CMK (cell line): Measurements from ENCODE around the gene FUS.
"Not testable (repeated sequence)": the region's sequence is repeated elsewhere in the genome, so short reads cannot be mapped to it uniquely, and the experiment has no call there.

Experiments used
- DNase-seq: peaks from one replicate; pipeline ENCODE4 v3.0.0-alpha.2; 2010; ENCODE audit warnings: low read depth

Gene FUS

DNA sequence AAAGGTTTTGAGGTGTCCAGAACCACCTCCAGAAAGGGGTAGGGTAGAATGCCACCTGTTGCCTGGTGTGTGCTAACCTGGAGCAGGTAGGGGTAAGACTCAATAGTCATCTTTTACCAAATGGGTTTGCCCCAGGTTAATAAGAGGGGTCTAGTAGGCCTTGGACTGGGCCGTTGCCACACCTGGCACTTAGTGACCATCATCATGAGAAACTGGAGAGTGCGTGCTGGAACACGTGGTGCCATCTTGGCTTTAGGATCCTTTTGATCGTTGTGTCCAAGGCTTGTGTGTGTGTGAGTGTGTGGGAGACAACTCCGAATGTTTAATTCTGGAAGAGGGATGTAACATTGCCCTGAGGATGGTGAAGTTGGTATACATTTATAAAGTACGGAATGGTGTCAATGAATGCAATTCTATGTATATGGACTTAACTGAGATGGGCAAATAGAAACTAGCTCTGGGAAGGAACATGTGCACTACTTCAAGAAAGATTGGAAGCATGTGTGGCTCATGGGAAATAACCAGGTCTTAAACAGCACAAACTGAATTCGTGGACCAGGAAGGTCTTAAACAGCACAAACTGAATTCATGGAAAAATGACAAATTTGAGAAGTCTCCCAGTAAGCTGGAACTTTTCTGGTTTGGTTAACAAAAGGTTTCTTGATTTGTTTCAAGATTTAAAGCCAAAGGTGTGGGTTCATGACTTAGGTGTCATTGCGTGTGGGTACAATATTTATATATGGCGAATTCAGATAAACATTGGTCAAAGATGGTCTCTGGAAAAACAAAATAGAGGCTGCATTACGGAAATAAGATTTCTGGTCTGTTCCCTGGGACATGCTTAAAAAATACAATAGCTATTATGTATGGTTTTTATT lies 7.2 kb downstream of the FUS start:
- no peak for DNase-seq

DNA sequence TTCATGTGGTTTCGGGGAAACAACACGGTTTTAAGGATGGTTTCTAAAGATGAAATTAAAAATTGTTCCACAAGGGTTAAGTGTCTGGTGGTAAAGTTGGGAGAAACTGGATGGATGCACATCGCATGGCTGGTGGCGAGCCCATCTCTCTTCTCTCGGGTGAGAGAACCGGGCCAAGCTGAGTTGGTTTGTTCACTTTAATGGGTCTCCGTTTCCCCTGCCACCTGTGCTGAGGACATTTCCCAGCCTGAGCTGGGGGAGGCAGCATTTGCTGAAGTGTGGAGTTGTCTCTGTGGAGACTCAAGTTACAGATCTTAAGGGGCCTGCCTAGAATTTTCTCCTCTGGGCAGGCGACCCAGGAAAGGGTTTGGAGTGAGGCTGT lies 7.9 kb downstream of the FUS start:
- DNase-seq = no peak

DNA sequence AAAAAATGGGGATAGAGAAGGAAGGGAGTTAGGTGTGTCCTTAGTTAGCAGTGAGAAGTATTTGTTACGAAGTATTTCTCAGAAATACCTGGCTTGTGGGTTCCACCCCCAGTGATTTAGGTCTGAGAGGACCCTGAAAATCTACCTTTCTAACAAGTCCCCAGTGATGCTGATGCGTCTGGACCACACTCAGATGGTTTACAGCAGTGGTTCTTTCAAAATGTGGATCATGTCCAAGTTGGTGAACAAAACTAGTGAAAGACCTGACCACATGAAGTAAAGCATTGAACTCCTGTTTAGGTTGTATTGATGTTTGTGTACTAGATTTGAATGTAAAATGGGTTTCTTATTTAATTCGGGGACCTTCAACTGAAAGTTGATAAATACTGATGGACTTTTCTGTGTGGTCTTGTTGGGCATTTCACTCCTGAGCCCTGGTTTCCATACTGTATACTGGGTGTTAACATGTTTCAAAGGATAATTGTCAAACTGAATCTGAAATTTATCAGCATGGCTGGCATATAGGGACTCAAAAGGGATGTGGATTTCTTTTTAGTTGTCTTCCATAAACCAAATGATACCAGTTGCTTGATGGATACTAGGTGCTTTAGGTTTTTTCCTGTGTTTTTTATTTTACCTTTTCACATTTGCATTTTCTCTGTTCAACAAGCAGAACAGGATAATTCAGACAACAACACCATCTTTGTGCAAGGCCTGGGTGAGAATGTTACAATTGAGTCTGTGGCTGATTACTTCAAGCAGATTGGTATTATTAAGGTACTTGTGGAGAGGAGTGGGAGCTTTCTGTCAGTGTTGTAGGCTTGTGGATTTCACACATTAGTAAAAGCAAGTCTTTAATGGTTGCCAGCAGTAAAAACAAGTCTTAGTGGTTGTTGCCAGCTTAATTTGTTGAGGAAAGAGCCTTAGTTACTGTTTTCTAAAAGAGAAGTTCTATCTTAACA lies 8.8 kb downstream of the FUS start:
- no peak for DNase-seq

DNA sequence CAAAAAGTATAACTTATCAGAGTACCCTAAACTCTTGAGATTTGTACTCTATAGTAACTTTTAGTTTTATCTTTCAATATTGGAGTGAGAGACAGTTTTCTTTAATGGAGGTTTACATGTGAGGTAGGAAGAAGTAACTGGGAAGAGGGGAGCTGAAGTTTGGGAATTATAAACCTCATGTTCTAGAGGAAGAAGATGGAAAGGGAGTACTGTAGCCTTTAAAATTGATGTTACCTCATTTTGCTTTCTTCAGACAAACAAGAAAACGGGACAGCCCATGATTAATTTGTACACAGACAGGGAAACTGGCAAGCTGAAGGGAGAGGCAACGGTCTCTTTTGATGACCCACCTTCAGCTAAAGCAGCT lies 9.5 kb downstream of the FUS start:
- DNase-seq = no peak

DNA sequence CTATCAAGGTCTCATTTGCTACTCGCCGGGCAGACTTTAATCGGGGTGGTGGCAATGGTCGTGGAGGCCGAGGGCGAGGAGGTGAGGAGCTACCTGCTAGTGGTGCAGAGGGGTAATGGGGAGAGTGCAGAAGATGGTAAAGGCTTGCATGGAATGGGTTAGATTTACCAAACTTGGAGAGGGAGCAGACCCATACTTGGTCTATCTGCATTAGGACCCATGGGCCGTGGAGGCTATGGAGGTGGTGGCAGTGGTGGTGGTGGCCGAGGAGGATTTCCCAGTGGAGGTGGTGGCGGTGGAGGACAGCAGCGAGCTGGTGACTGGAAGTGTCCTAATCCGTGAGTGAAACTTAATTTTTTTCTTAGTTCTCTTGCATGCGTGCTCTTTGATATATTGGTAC lies 10.1 kb downstream of the FUS start:
- no peak for DNase-seq

DNA sequence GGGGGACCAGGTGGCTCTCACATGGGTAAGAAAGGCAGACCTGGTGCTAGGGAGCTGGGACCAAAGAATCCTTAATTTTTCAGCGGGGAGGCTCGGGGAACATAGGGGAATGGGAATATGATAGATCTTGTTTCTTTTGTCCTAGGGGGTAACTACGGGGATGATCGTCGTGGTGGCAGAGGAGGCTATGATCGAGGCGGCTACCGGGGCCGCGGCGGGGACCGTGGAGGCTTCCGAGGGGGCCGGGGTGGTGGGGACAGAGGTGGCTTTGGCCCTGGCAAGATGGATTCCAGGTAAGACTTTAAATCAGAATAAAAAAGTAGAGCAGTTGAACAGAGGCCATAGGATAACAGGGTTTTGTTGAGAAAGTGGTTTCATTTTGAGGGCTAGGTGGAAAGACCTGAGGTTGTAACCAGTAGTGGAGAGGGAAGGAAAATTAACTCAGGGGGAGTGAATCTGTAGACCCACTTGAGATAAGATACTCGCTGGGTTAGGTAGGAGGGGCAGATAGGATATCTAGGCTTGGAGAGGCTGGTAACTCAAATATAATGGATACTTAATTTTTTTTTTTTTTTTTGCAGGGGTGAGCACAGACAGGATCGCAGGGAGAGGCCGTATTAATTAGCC lies 11.0 kb downstream of the FUS start:
- no peak for DNase-seq

DNA sequence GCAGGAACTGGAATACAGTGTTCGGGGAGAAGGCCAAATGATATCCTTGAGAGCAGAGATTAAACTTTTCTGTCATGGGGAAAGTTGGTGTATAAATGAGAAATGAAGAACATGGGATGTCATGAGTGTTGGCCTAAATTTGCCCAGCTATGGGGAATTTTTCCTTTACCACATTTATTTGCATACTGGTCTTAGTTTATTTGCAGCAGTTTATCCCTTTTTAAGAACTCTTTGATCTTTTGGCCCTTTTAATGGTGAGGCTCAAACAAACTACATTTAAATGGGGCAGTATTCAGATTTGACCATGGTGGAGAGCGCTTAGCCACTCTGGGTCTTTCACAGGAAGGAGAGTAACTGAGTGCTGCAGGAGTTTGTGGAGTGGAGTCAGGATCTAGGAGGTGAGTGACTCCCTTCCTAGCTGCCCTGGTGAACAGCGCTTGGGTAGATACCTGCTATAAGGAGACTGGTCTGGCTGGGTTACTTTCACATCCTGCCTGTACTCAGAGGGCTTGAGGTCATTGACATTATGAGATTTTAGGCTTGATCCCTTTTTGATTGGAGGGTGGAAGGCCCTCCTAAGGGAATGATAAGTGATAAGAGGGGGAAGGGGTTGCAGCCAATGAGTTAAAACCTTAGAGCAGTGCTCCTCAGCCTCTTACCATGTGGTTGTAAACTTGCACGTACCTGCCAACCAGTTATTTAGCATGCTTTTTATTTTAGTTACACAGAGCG lies 11.9 kb downstream of the FUS start:
- no peak for DNase-seq

DNA sequence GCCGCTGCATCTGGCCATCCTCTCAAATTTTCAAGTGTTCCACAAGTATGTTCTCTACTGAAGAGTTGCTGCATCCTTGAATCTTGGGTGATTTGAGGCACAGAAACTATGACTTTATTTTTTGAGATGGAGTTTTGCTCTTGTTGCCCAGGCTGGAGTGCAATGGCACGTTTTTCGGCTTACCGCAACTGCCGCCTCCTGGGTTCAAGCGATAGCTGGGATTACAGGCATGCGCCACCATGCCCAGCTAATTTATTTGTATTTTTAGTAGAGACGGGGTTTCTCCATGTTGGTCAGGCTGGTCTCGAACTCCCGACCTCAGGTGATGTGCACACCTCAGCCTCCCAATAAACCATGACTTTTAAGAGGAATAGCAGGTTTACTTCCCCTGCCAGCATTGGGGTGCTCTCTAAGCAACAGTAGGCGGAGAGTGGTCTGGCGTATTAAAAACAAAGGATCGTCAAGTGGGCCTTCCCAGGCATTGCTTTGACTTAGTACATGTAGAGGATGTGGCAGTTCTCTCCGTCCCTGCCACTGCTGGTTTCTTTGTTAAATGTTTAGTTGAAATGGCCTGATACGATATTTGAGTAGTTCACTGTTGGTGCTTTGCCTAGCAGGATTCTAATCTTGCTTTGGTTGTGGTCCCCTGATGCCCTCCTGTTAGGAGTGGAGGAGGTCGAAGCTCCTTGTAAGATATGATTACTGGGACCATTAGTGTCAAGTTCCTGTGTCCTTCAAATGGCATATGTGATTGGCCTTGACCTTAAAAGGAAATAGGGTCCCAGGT lies 13.1 kb downstream of the FUS start:
- DNase-seq = no peak

DNA sequence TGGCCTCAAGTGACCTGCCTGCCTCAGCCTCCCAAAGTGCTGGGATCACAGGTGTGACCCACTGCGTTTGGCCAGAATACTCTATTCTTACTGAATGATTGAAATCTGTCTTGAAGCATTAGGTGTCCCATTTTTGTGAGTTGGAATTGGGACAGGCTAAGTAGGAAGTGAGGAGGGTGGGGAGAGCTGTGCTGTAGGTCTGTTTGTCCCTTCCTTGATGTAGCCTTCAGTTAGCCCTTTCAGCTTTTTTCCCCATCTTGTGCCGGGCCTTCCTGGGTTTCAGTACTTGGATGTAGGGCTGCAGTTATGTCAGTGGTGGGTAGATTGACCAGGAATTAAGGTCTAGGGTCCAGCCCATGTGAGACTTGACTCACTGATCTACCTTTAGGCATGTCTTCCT lies 13.9 kb downstream of the FUS start:
- no peak for DNase-seq

DNA sequence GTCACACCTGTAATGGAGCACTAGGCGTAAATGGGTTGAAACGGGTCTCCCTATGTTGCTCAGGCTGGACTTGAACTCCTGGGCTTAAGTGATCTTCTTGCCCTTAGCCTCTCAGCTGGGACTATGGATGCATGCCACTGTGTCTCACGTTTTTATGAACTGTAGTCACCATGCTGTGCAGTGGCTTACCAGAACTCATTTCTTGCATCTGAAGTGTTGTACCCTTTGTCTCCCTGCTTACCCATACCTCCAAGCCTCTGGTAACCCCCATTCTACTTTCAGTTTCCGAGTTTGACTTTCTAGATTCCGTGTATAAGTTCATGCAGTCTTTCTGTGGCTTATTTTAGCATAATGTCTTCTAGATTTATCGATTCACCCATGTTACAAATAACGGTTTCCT lies 15.0 kb downstream of the FUS start:
- no peak for DNase-seq

DNA sequence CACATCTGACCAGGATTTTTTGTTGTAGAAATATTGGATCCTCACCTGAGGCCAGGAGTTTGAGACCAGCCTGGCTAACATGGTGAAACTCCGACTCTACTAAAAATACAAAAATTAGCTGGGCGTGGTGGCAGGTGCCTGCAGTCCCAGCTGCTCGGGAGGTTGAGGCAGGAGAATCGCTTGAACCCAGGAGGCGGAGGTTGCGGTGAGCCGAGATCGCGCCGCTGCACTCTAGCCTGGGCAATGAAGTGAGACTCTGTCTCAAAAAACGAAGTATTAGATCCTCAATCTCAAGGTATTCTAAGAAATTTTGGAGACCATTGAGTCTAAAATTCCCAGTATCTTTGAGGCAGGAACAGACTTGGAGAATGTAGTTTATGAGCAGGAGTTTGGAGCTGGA lies 15.9 kb downstream of the FUS start:
- not testable (repeated sequence) for DNase-seq

DNA sequence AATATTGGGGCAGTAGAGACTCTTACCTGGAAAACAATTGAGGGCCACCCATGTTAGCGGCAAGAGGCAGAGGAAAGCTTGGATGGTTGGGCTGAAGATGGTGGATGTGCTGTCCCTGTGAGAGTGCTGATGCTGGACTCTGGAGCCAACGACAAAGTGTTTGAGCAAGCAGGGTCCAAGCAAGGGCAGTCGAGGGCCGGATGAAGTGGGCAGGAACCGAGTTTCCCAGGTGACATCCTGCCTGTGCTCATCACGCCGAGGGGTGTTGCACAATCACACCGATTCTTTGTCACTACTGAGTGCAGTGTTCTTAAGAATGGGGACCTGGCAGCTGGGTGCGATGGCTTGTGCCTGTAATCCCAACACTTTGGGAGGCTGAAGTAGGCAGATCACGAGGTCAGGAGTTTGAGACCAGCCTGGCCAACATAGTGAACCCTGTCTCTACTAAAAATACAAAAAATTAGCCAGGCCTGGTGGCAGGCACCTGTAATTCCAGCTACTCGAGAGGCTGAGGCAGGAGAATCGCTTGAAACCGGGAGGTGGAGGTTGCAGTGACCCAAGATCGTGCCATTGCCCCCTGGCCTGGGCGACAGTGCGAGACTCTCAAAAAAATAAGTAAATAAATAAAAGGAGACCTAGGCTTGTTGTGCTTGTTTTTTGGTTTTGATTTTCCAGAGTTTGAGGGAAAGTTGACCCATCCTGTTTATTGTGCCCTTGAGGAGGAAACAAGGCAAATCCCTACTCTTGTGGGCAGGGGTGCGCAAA lies 16.6 kb downstream of the FUS start:
- no peak for DNase-seq

DNA sequence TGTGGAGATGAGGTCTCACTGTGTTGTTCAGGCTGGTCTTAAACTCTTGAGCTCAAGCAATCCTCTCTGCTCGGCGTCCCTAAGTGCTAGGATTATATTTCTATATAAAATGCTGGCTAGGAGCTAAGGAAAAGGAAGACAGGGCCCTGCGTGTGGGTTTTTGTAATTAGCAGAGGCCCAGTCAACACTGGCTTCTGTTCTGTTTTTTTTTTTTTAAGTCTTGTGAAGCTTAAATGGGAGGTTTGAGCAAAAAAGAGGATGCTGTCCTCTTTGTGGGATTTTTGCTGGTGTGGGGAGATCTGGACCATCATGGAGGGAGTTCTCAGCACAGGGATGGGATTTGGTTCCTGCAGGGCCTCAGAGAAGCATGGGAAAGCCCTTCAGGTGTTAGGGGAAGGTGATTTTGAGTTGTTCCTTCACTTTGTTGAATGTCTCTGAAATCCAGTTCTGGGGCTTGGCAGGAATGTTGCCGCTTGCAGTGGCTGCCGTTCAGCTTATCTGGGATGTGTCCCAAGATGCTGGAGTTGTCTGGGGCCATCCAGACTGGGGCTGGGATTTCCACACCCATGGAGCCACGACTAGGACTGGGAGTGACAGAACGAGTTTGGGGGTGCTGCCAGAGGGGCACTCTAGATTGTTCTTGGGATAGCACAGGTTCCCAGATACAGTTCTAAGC lies 18.4 kb downstream of the FUS start:
- DNase-seq = no peak

DNA sequence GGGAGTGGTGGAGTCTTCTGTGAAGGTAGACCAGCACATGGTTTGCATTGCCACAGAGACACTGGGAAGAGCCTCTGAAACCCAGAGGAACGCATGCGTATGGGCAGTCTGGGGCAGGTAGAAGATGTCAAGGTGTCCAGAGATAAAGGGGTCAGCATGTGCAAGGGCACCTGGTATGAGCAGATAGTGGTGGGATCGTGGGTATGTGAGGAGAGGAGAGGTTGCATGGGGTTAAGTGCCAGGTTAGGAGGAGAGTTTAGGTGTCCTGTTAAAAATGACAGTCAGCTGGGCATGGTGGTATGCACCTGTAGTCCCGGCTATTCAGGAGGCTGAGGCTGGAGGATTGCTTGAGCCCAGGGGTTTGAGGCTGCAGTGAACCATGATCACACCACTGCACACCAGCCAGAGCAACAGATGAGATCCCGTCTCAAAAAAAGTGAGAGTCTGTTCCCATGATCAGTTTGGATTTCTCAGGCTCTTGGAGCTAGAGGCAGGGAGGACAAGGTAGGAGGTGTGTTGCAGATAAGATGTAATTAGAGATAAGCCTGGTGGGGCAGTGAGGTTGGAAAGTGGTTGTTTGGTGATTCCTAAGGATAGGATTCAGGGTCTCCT lies 19.6 kb downstream of the FUS start:
- DNase-seq = no peak

DNA sequence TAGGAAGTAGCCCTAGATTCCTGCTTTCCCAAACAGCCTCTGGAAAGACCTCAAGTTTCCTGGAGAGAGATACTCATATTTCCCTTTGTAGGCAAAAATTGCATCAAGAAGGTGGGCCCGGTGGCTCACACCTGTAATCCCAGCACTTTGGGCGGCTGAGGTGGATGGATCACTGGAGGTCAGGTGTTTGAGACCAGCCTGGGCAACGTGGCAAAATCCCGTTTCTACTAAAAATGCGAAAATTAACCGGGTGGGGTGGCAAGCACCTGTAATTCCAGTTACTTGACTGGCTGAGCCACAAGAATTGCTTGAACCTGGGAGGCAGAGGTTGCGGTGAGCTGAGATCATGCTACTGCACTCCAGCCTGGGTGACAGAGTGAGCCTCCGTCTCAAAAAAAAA lies 20.2 kb downstream of the FUS start:
- not testable (repeated sequence) for DNase-seq

DNA sequence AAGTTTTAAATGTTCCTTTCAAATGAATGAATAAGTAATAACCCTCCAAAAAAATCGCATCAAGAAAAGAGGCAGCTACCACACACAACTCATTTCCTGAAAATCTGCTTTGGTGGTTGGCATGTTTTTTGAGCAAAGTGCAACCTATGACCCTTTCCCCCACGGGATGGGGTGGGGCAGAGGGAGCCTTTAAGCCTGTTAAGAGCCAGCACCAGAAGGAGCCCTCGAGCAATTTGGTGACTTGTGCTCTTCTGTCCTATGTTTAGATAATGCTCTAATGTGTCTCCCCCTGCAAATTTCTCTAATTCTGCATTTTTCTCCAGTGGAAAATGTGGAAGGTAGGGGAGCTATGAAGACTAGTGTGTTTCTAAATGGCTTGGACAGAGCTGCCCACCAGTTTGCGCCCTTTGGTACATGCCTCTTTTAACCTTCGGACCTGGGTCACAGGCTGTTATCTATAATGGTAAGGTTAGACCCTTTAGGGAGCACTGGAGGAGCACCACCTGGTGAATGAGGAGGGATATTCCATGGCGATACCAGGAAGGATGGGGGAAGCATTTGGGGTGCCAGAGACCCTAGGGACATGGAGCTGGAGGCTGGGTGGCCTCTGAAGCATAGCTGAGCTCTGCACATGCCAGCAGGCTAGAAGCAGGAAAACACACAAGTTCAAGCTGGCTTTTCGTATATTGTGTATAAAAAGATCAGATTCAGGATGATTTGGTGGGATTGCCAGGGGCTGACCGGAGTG lies 21.1 kb downstream of the FUS start:
- no peak for DNase-seq

DNA sequence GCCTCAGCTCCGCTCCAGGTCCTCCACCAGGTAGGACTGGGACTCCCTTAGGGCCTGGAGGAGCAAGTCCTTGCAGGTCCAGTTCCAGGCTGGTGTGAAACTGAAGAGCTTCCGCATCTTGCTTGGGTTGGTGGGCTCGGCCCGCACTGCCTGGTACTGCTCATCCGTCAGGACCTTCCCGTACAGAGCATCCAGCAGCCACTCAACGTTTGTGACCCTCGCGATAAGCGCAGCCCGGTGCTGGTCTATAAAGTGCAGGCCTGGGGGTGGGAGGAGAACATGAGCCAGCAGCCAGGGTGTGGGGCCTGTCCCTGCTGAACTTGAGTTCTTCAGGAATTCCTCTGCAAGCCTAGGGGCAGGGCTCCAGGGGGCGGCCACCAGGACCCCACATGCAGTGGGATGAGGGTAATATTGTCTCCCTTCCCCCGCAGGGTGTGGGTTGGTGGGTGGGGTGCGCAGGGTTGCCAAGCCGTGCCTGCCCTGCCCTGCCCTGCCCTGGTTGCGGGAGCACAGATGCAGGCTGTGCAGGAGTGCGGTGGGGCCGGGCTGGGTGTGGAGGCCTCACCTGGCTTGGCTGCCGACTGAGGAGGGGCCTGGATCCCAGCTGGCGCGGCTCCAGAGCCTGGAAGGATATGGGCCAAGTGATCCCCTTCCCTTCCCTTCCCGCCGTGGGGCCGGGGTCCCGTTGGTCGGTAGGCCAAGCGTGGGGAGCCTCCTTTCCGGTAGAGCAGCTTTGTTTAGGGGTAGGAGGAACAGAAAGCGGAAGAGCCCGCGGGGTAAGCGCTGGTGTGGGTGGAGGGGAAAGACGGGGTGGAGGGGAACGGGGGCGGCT lies 21.9 kb downstream of the FUS start:
- no peak for DNase-seq
